Fibroblast of lung (primary cell): ENCODE results near the gene TNFAIP8L1.

Experiments used
- EZH2 ChIP-seq: IDR thresholded peaks from 2 replicates; pipeline ENCODE4 v1.5.1; 2012; ENCODE audit warnings: low read length, control low read depth, mild to moderate bottlenecking; ENCODE audit errors: missing control alignments
- TF ChIP-seq, protein P1 (sequence below), 2 donors: IDR thresholded peaks in 1 of 2; conservative IDR thresholded peaks in 1 of 2; 1 replicate in 1 of 2; 2 replicates in 1 of 2; pipeline ENCODE4 v1.5.1; 2011 to 2012; ENCODE audit warnings: low read length in 2 of 2, control low read depth in 1 of 2, inconsistent platforms in 1 of 2, low read depth in 1 of 2, mild to moderate bottlenecking in 1 of 2

DNA sequence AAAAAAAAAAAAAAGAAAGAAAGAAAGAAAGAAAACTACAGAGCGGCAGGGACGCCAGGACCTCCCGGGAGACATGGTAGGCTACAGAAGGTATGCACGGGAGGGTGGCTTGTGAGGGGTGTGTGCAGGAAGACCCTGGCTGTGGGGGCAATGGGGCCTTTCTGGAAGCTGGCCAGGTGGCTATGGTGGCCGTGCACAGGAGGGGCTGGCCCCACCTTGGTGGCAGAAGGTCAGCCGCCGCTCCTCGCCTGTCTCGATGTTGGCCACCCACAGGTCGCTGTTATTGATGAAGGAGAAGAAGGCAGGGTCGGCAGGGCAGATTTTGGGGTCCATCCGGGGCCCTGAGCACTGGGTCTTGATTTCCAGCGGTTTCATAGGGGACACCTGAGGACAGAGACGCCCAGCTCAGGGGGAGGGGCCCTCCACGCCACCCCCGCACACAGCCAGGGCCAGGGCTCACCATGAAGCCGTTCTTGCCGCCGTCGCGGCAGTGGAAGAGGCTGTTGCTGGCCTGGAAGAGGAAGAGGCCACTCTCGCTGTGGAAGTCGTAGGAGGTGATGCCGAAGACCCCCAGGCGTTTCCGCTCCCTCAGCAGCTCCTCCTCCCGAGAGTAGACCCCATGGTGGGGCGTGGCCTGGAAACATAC is 64.5 kb downstream of the TNFAIP8L1 start:
- TF ChIP-seq, protein P1, sequence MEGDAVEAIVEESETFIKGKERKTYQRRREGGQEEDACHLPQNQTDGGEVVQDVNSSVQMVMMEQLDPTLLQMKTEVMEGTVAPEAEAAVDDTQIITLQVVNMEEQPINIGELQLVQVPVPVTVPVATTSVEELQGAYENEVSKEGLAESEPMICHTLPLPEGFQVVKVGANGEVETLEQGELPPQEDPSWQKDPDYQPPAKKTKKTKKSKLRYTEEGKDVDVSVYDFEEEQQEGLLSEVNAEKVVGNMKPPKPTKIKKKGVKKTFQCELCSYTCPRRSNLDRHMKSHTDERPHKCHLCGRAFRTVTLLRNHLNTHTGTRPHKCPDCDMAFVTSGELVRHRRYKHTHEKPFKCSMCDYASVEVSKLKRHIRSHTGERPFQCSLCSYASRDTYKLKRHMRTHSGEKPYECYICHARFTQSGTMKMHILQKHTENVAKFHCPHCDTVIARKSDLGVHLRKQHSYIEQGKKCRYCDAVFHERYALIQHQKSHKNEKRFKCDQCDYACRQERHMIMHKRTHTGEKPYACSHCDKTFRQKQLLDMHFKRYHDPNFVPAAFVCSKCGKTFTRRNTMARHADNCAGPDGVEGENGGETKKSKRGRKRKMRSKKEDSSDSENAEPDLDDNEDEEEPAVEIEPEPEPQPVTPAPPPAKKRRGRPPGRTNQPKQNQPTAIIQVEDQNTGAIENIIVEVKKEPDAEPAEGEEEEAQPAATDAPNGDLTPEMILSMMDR (conservative IDR thresholded peaks at IDR 0.05 in 1 of 2, IDR thresholded peaks at IDR 0.05 in 1 of 2; ENCODE audit: low read depth in 1 of 2, low read length in 2 of 2): no peak
- TF ChIP-seq EZH2: no peak
